Activated B cell treated with CpG ODN at 0.5 μM for 24 hours (primary cell): Measurements from ENCODE around the gene CADPS. TPM values are rescaled to one million over a fixed set of nuclear protein-coding genes. Genes with fewer than 3 reads are reported as not detected.

Experiments
- ATAC-seq: fragments of 200-7000 bp; cut with Tn5 transposase; one replicate; pipeline ENCODE4 v1.10.0; 2021; ENCODE audit warnings: low read depth, mild to moderate bottlenecking, moderate library complexity
- CTCF ChIA-PET: fragments of 350-600 bp; sonication (Branson Sonifier 250); formaldehyde crosslinking; loops from one replicate; lab custom pipeline; 2021; ENCODE audit warnings: antibody characterized with exemption; lab: Charles Lee
- POLR2A ChIA-PET: fragments of 350-600 bp; sonication (Branson Sonifier 250); formaldehyde crosslinking; loops from one replicate; lab custom pipeline; 2021; ENCODE audit warnings: antibody characterized with exemption; lab: Charles Lee
- DNase-seq: peaks from one replicate; pipeline ENCODE4 v3.0.0; 2022
- H3K27ac Mint-ChIP-seq: one replicate; pipeline ENCODE4 v1.8.0; 2020; ENCODE audit warnings: mixed read lengths
- H3K27me3 Mint-ChIP-seq: one replicate; pipeline ENCODE4 v1.8.0; 2021; ENCODE audit warnings: mixed read lengths
- H3K36me3 Mint-ChIP-seq: one replicate; pipeline ENCODE4 v1.8.0; 2021; ENCODE audit warnings: low read depth, mixed read lengths
- H3K4me1 Mint-ChIP-seq: one replicate; pipeline ENCODE4 v1.8.0; 2021; ENCODE audit warnings: mixed read lengths
- H3K4me3 Mint-ChIP-seq: one replicate; pipeline ENCODE4 v1.8.0; 2020; ENCODE audit warnings: mild to moderate bottlenecking, mixed read lengths
- H3K9me3 Mint-ChIP-seq: one replicate; pipeline ENCODE4 v1.8.0; 2020; ENCODE audit warnings: mixed read lengths
- intact Hi-C: fragments of 100-400 bp; cut with micrococcal nuclease; formaldehyde crosslinking; loops from one replicate; pipeline ENCODE4 v1.15.1; 2024
- total RNA-seq: library from RNA; stranded (reverse); gene quantifications from 2 replicates; pipeline ENCODE4 v1.2.3, GENCODE V29; 2022
- TF ChIP-seq, protein P1 (sequence below): fragments of 200-600 bp; IDR thresholded peaks from one replicate; pipeline ENCODE4 v1.8.0; 2022; ENCODE audit warnings: antibody characterized with exemption, mild to moderate bottlenecking

CADPS gene
- total RNA-seq, 1 donor from 2014 or later = not detected

GRCh38 chr3:62793946-62794345, 81.3 kb downstream of the CADPS start:
- ATAC-seq (no peak), DNase-seq (no peak)
- ChIA-PET CTCF (no interaction called here), POLR2A (no interaction called here)
- Mint-ChIP-seq H3K27ac (no peak overlapping the region), H3K4me1 (no peaks in the 10 kb centered on the region), H3K36me3 (no peaks in the 10 kb centered on the region), H3K4me3 (no peak overlapping the region), H3K27me3 (no peaks in the 10 kb centered on the region), H3K9me3 (no peaks in the 10 kb centered on the region)
- TF ChIP-seq, protein P1, sequence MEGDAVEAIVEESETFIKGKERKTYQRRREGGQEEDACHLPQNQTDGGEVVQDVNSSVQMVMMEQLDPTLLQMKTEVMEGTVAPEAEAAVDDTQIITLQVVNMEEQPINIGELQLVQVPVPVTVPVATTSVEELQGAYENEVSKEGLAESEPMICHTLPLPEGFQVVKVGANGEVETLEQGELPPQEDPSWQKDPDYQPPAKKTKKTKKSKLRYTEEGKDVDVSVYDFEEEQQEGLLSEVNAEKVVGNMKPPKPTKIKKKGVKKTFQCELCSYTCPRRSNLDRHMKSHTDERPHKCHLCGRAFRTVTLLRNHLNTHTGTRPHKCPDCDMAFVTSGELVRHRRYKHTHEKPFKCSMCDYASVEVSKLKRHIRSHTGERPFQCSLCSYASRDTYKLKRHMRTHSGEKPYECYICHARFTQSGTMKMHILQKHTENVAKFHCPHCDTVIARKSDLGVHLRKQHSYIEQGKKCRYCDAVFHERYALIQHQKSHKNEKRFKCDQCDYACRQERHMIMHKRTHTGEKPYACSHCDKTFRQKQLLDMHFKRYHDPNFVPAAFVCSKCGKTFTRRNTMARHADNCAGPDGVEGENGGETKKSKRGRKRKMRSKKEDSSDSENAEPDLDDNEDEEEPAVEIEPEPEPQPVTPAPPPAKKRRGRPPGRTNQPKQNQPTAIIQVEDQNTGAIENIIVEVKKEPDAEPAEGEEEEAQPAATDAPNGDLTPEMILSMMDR = no peak
- intact Hi-C loops = no loop called here

GRCh38 chr3:62785384-62785783, 89.8 kb downstream of the CADPS start:
- TF ChIP-seq, protein P1 = no peak
- Mint-ChIP-seq H3K4me3 (no peak overlapping the region), H3K4me1 (no peaks in the 10 kb centered on the region), H3K36me3 (no peaks in the 10 kb centered on the region), H3K27ac (no peak overlapping the region), H3K27me3 (no peaks in the 10 kb centered on the region), H3K9me3 (no peaks in the 10 kb centered on the region)
- intact Hi-C loops = no loop called here
- DNase-seq = no peak
- ChIA-PET CTCF (no interaction called here), POLR2A (no interaction called here)
- no peak for ATAC-seq

GRCh38 chr3:62781121-62781520, 94.1 kb downstream of the CADPS start:
- CTCF ChIA-PET = no interaction called here

GRCh38 chr3:62777674-62778073, 97.5 kb downstream of the CADPS start:
- ChIA-PET POLR2A (no interaction called here), CTCF (no interaction called here)
- TF ChIP-seq, protein P1 = no peak
- H3K36me3 Mint-ChIP-seq = no peaks in the 10 kb centered on the region
- H3K27me3 Mint-ChIP-seq = no peaks in the 10 kb centered on the region
- ATAC-seq (no peak), DNase-seq (no peak)
- no peaks in the 10 kb centered on the region for H3K4me1 Mint-ChIP-seq
- H3K27ac Mint-ChIP-seq = no peak overlapping the region
- intact Hi-C loops = no loop called here
- no peaks in the 10 kb centered on the region for H3K9me3 Mint-ChIP-seq
- H3K4me3 Mint-ChIP-seq = no peak overlapping the region

More at GRCh38 chr3:62781121-62781520, 94.1 kb downstream of the CADPS start:
- intact Hi-C loops = no loop called here
- Mint-ChIP-seq H3K27ac (no peak overlapping the region), H3K4me3 (no peak overlapping the region), H3K9me3 (no peaks in the 10 kb centered on the region), H3K27me3 (no peaks in the 10 kb centered on the region), H3K36me3 (no peaks in the 10 kb centered on the region), H3K4me1 (no peaks in the 10 kb centered on the region)
- DNase-seq (no peak), ATAC-seq (no peak)
- POLR2A ChIA-PET = no interaction called here
- TF ChIP-seq, protein P1 = no peak

GRCh38 chr3:62777130-62777529, 98.1 kb downstream of the CADPS start:
- Mint-ChIP-seq H3K27ac (no peak overlapping the region), H3K36me3 (no peaks in the 10 kb centered on the region), H3K4me3 (no peak overlapping the region), H3K9me3 (no peaks in the 10 kb centered on the region), H3K4me1 (no peaks in the 10 kb centered on the region), H3K27me3 (no peaks in the 10 kb centered on the region)
- ChIA-PET CTCF (no interaction called here), POLR2A (no interaction called here)
- TF ChIP-seq, protein P1 = no peak
- intact Hi-C loops = no loop called here
- ATAC-seq = no peak
- no peak for DNase-seq
